Neural cell (in vitro differentiated cells): ENCODE data around the gene NIM1K.

Experiments
- EZH2 ChIP-seq: fragments of 200-600, 300-800 bp; shearing (Covaris generic), sonication (generic); IDR thresholded peaks from 2 replicates; pipeline ENCODE4 v1.6.1; 2014; ENCODE audit warnings: antibody characterized with exemption, low read length, borderline replicate concordance, mild to moderate bottlenecking; ENCODE audit not compliant: insufficient read depth, poor library complexity, severe bottlenecking
- TAF1 ChIP-seq: IDR thresholded peaks from 2 replicates; pipeline ENCODE4 v1.6.1; 2012; ENCODE audit warnings: low read depth
- TF ChIP-seq, protein P1 (sequence below): fragments of 450-650 bp; IDR thresholded peaks from 2 replicates; pipeline ENCODE4 v1.5.1; 2014; ENCODE audit warnings: antibody characterized with exemption, mild to moderate bottlenecking, moderate library complexity; ENCODE audit not compliant: poor library complexity, severe bottlenecking

DNA sequence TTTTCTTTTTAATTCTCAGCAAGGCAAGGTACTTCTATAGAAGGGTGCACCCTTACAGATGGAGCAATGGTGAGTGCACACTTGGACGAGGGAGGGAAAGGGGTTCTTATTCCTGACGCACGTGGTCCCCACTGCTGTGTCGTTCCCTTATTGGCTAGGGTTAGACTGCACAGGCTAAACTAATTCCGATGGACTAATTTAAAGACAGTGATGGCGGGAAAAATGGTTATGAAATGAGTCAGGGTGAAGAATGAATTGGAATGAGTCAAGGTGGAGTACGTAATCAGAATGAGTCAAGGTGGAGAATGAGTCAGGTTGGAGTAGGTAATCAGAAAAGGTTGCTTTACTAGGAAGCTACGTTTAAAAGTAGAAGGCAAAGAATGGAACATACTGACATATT, 123.2 kb downstream of the NIM1K start:
- TF ChIP-seq, protein P1, sequence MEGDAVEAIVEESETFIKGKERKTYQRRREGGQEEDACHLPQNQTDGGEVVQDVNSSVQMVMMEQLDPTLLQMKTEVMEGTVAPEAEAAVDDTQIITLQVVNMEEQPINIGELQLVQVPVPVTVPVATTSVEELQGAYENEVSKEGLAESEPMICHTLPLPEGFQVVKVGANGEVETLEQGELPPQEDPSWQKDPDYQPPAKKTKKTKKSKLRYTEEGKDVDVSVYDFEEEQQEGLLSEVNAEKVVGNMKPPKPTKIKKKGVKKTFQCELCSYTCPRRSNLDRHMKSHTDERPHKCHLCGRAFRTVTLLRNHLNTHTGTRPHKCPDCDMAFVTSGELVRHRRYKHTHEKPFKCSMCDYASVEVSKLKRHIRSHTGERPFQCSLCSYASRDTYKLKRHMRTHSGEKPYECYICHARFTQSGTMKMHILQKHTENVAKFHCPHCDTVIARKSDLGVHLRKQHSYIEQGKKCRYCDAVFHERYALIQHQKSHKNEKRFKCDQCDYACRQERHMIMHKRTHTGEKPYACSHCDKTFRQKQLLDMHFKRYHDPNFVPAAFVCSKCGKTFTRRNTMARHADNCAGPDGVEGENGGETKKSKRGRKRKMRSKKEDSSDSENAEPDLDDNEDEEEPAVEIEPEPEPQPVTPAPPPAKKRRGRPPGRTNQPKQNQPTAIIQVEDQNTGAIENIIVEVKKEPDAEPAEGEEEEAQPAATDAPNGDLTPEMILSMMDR = no peak
- TF ChIP-seq TAF1 (no peak), EZH2 (no peak)
